Left renal pelvis (tissue), 4 donors: Measurements from ENCODE around the gene MYBPHL. TPM values are rescaled to one million over a fixed set of nuclear protein-coding genes. Genes with fewer than 3 reads are reported as not detected.

Experiments used
- polyA plus RNA-seq, 4 donors: library from polyadenylated mRNA; unstranded; fragments of 120-200 nt; gene quantifications; one replicate each; pipeline ENCODE4 v1.2.1, GENCODE V29; 2013; ENCODE audit not compliant: insufficient read length in 4 of 4

Gene MYBPHL
- polyA plus RNA-seq, 4 donors = 0.23 to 0.32 TPM; not detected in 2

Other genes with a start within 250 kb of the MYBPHL start
- 10 to 100 TPM; 45.9 to 50.7 (median 48.6) TPM for gene TAF13, start 231.0 kb downstream of the MYBPHL start, polyA plus RNA-seq
- 10 to 100 TPM; 34.9 to 47.2 (median 43.2) TPM for gene TMEM167B, start 216.2 kb downstream of the MYBPHL start, polyA plus RNA-seq
- 1 to 10 TPM in 3 of 4 donors, under 1 TPM in 1; 0.74 to 1.7 (median 1.6) TPM for gene ELAPOR1, start 192.9 kb downstream of the MYBPHL start, polyA plus RNA-seq
- gene SARS1, start 93.1 kb downstream of the MYBPHL start, polyA plus RNA-seq = 100 to 1,000 TPM; 107 to 149 (median 132) TPM
- 10 to 100 TPM in 3 of 4 donors, 1 to 10 TPM in 1; 5.8 to 39.7 (median 30.7) TPM for gene CELSR2, start 57.5 kb downstream of the MYBPHL start, polyA plus RNA-seq
- 10 to 100 TPM; 22.3 to 25.5 (median 24.4) TPM for gene PSRC1, start 23.9 kb downstream of the MYBPHL start, polyA plus RNA-seq
- gene SORT1, start 90.9 kb upstream of the MYBPHL start, polyA plus RNA-seq = 10 to 100 TPM; 25.7 to 63.4 (median 58.9) TPM
- gene PSMA5, start 119.4 kb upstream of the MYBPHL start, polyA plus RNA-seq = 100 to 1,000 TPM in 2 of 4 donors, 10 to 100 TPM in 2; 70.2 to 119 (median 98.0) TPM
- gene SYPL2, start 159.5 kb upstream of the MYBPHL start, polyA plus RNA-seq = 10 to 100 TPM in 3 of 4 donors, 1 to 10 TPM in 1; 5.3 to 16.4 (median 11.7) TPM
- gene ATXN7L2, start 176.9 kb upstream of the MYBPHL start, polyA plus RNA-seq = 10 to 100 TPM in 2 of 4 donors, 1 to 10 TPM in 2; 7.3 to 17.6 (median 12.7) TPM
- 1 to 10 TPM; 6.1 to 9.7 (median 8.2) TPM for gene CYB561D1, start 187.1 kb upstream of the MYBPHL start, polyA plus RNA-seq
- gene AMIGO1, start 202.7 kb upstream of the MYBPHL start, polyA plus RNA-seq = 1 to 10 TPM; 8.0 to 9.2 (median 8.7) TPM
- gene GPR61, start 232.9 kb upstream of the MYBPHL start, polyA plus RNA-seq = 1 to 10 TPM in 2 of 4 donors, under 1 TPM in 2; 0.23 to 1.7 (median 0.76) TPM
- 10 to 100 TPM; 10.9 to 15.4 (median 12.7) TPM for gene GNAI3, start 241.6 kb upstream of the MYBPHL start, polyA plus RNA-seq